H9 (cell line): Measurements from ENCODE around the gene CDIPT. TPM values are rescaled to one million over a fixed set of nuclear protein-coding genes. Genes with fewer than 3 reads are reported as not detected.

Experiments used
- DNase-seq: peaks from one replicate; pipeline ENCODE4 v3.0.0-alpha.2; 2017
- H2AFZ ChIP-seq: one replicate; pipeline ENCODE4 v1.6.1; 2013; ENCODE audit warnings: mild to moderate bottlenecking, low read length, control low read depth, moderate library complexity
- H2AK5ac ChIP-seq: 2 replicates; pipeline ENCODE4 v1.6.1; 2013; ENCODE audit warnings: low read length, control low read depth, mixed read lengths; ENCODE audit not compliant: insufficient read length
- H2BK120ac ChIP-seq: one replicate; pipeline ENCODE4 v1.6.1; 2013; ENCODE audit warnings: low read depth, mild to moderate bottlenecking, low read length, control low read depth, inconsistent platforms; ENCODE audit not compliant: poor library complexity, severe bottlenecking
- H2BK12ac ChIP-seq: 2 replicates; pipeline ENCODE4 v1.6.1; 2013; ENCODE audit warnings: low read length, control low read depth, mixed read lengths, low read depth; ENCODE audit not compliant: insufficient read length
- H2BK15ac ChIP-seq: 2 replicates; pipeline ENCODE4 v1.6.1; 2013; ENCODE audit warnings: low read depth, low read length, control low read depth
- H2BK20ac ChIP-seq: one replicate; pipeline ENCODE4 v1.6.1; 2013; ENCODE audit warnings: low read depth, mild to moderate bottlenecking, low read length, control low read depth, inconsistent platforms; ENCODE audit not compliant: poor library complexity, severe bottlenecking
- H2BK5ac ChIP-seq: 2 replicates; pipeline ENCODE4 v1.6.1; 2013; ENCODE audit warnings: low read length, control low read depth, mixed read lengths; ENCODE audit not compliant: insufficient read length
- H3K14ac ChIP-seq: 2 replicates; pipeline ENCODE4 v1.6.1; 2013; ENCODE audit warnings: low read length, control low read depth; ENCODE audit not compliant: insufficient read depth
- H3K18ac ChIP-seq: 2 replicates; pipeline ENCODE4 v1.6.1; 2013; ENCODE audit warnings: low read depth, mild to moderate bottlenecking, mixed read lengths, low read length, control low read depth; ENCODE audit not compliant: insufficient read length
- H3K23ac ChIP-seq: 2 replicates; pipeline ENCODE4 v1.6.1; 2013; ENCODE audit warnings: low read length, control low read depth, mixed read lengths, low read depth; ENCODE audit not compliant: insufficient read length
- H3K23me2 ChIP-seq: 2 replicates; pipeline ENCODE4 v1.6.1; 2013; ENCODE audit warnings: low read depth, mild to moderate bottlenecking, mixed read lengths, low read length, control low read depth; ENCODE audit not compliant: insufficient read length, poor library complexity, severe bottlenecking
- H3K27ac ChIP-seq: 2 replicates; pipeline ENCODE4 v1.5.1; 2013; ENCODE audit warnings: low read length, control low read depth, mixed read lengths, low read depth; ENCODE audit not compliant: insufficient read length
- H3K27me3 ChIP-seq: 2 replicates; pipeline ENCODE4 v1.6.1; 2013; ENCODE audit warnings: low read length, control low read depth, inconsistent platforms; ENCODE audit not compliant: insufficient read depth
- H3K4ac ChIP-seq: 2 replicates; pipeline ENCODE4 v1.6.1; 2013; ENCODE audit warnings: low read depth, mild to moderate bottlenecking, control low read depth, inconsistent platforms, low read length, moderate library complexity
- H3K4me1 ChIP-seq: 2 replicates; pipeline ENCODE4 v1.6.1; 2013; ENCODE audit warnings: low read length, control low read depth, inconsistent platforms; ENCODE audit not compliant: insufficient read depth
- H3K4me2 ChIP-seq: 2 replicates; pipeline ENCODE4 v1.6.1; 2013; ENCODE audit warnings: low read length, control low read depth, mixed read lengths; ENCODE audit not compliant: insufficient read length, insufficient read depth
- H3K56ac ChIP-seq: 2 replicates; pipeline ENCODE4 v1.6.1; 2013; ENCODE audit warnings: low read depth, mild to moderate bottlenecking, mixed read lengths, low read length, control low read depth; ENCODE audit not compliant: insufficient read length
- H3K79me1 ChIP-seq: 2 replicates; pipeline ENCODE4 v1.6.1; 2013; ENCODE audit warnings: low read depth, mild to moderate bottlenecking, moderate library complexity, low read length, control low read depth, inconsistent platforms; ENCODE audit not compliant: insufficient read depth, poor library complexity, severe bottlenecking
- H3K79me2 ChIP-seq: 2 replicates; pipeline ENCODE4 v1.6.1; 2013; ENCODE audit warnings: low read length, control low read depth, inconsistent platforms; ENCODE audit not compliant: insufficient read depth
- H3K9ac ChIP-seq: 2 replicates; pipeline ENCODE4 v1.6.1; 2013; ENCODE audit warnings: low read length, control low read depth, mixed read lengths; ENCODE audit not compliant: insufficient read length; ENCODE audit errors: extremely low read depth
- H3K9me3 ChIP-seq: one replicate; pipeline ENCODE4 v1.6.1; 2013; ENCODE audit warnings: low read depth, low read length, inconsistent platforms; ENCODE audit not compliant: control insufficient read depth
- H3T11ph ChIP-seq: one replicate; pipeline ENCODE4 v1.6.1; 2013; ENCODE audit warnings: mild to moderate bottlenecking, low read length, control low read depth, inconsistent platforms
- H4K20me1 ChIP-seq: one replicate; pipeline ENCODE4 v1.6.1; 2013; ENCODE audit not compliant: control insufficient read depth, insufficient read length, insufficient read depth
- H4K5ac ChIP-seq: 2 replicates; pipeline ENCODE4 v1.6.1; 2013; ENCODE audit warnings: low read depth, mild to moderate bottlenecking, mixed read lengths, low read length, control low read depth; ENCODE audit not compliant: insufficient read length
- H4K8ac ChIP-seq: replicated peaks from 2 replicates; pipeline ENCODE4 v1.6.1; 2013; ENCODE audit warnings: low read length, control low read depth, mixed read lengths, low read depth; ENCODE audit not compliant: insufficient read length
- H4K91ac ChIP-seq: 2 replicates; pipeline ENCODE4 v1.6.1; 2013; ENCODE audit warnings: low read depth, mild to moderate bottlenecking, moderate library complexity, mixed read lengths, low read length, control low read depth; ENCODE audit not compliant: insufficient read length
- H3K27ac Mint-ChIP-seq, 3 experiments: 2 replicates in 2 of 3; 3 replicates in 1 of 3; pipeline ENCODE4 v1.8.0; 2020 to 2021; ENCODE audit warnings: mixed read lengths in 3 of 3, mild to moderate bottlenecking in 1 of 3, moderate library complexity in 1 of 3
- H3K27me3 Mint-ChIP-seq: 2 replicates; pipeline ENCODE4 v1.8.0; 2021; ENCODE audit warnings: low read depth, mild to moderate bottlenecking, moderate library complexity, mixed read lengths
- H3K36me3 Mint-ChIP-seq, 3 experiments: 2 replicates in 2 of 3; 3 replicates in 1 of 3; pipeline ENCODE4 v1.8.0; 2020 to 2021; ENCODE audit warnings: low read depth in 3 of 3, mixed read lengths in 3 of 3; ENCODE audit not compliant: insufficient read depth in 1 of 3
- H3K4me1 Mint-ChIP-seq, 2 experiments: 2 replicates each; pipeline ENCODE4 v1.8.0; 2020; ENCODE audit warnings: mixed read lengths in 2 of 2
- H3K4me3 Mint-ChIP-seq, 2 experiments: 2 replicates in 1 of 2; 3 replicates in 1 of 2; pipeline ENCODE4 v1.8.0; 2020 to 2021; ENCODE audit warnings: mild to moderate bottlenecking in 2 of 2, mixed read lengths in 2 of 2, moderate library complexity in 1 of 2
- H3K9me3 Mint-ChIP-seq, 2 experiments: 2 replicates in 1 of 2; 3 replicates in 1 of 2; pipeline ENCODE4 v1.8.0; 2020; ENCODE audit warnings: mild to moderate bottlenecking in 2 of 2, mixed read lengths in 2 of 2, moderate library complexity in 1 of 2
- CTCF ChIP-seq: fragments of 200-600 bp; sonication (generic); conservative IDR thresholded peaks from 3 replicates; pipeline ENCODE4 v1.8.0; 2021; ENCODE audit warnings: antibody characterized with exemption, mild to moderate bottlenecking
- WGBS: extraction: QIAGEN DNeasy Blood & Tissue Kit; methylation state at CpG from one replicate; pipeline ENCODE4 v1.1.7; 2013; ENCODE audit warnings: missing lambda C conversion rate, low lambda C conversion rate, mixed read lengths; ENCODE audit not compliant: insufficient read length; ENCODE audit errors: extremely low coverage; 5-methylcytosine and 5-hydroxymethylcytosine counted together
- total RNA-seq: library from RNA; stranded (reverse); gene quantifications from 2 replicates; pipeline ENCODE4 v1.2.1, GENCODE V29; 2021

CDIPT gene
- total RNA-seq, 1 experiment from 2014 or later: 70.6 TPM

- H3T11ph ChIP-seq: no peak overlapping the region
- no peaks in the 10 kb centered on the region for H3K79me1 ChIP-seq
- peak overlapping the region in 1 of 3 experiments; percentile 21; a peak in 1 of 7 replicates for H3K27ac Mint-ChIP-seq
Observed at GRCh38 chr16:29909391-29909790, 46.4 kb upstream of the CDIPT start.

More at GRCh38 chr16:29909391-29909790, 46.4 kb upstream of the CDIPT start:
- Histone ChIP-seq H3K4me2 (no peak overlapping the region), H2AFZ (no peak overlapping the region), H3K14ac (no peak overlapping the region), H3K23me2 (no peaks in the 10 kb centered on the region), H3K23ac (no peak overlapping the region), H4K5ac (no peak overlapping the region), H2BK12ac (no peak overlapping the region), H3K18ac (no peak overlapping the region), H4K8ac (no peak overlapping the region), H3K27ac (no peak overlapping the region), H3K4ac (no peak overlapping the region), H2BK5ac (no peak overlapping the region), H2AK5ac (no peak overlapping the region), H4K20me1 (no peaks in the 10 kb centered on the region), H3K27me3 (no peaks in the 10 kb centered on the region), H3K56ac (no peak overlapping the region), H2BK20ac (no peak overlapping the region), H2BK120ac (no peak overlapping the region), H3K4me1 (no peaks in the 10 kb centered on the region), H4K91ac (no peak overlapping the region), H3K9ac (no peak overlapping the region), H2BK15ac (no peak overlapping the region), H3K9me3 (no peaks in the 10 kb centered on the region), H3K79me2 (no peaks in the 10 kb centered on the region)
- no CpG with 5 or more reads among the region's 2 CpGs for WGBS
- H3K27me3 Mint-ChIP-seq: no peaks in the 10 kb centered on the region
- no peaks in the 10 kb centered on the region; a peak in 1 of 5 replicates for H3K9me3 Mint-ChIP-seq
- DNase-seq: no peak
- H3K4me1 Mint-ChIP-seq: peaks cover 6 to 17% of the 10 kb centered on the region in 2 experiments
- peaks cover 15 to 30% (median 24%) of the 10 kb centered on the region in 3 experiments for H3K36me3 Mint-ChIP-seq
- TF ChIP-seq CTCF: no peak
- no peak overlapping the region for H3K4me3 Mint-ChIP-seq
